GM12892 (cell line): Measurements from ENCODE around the gene EIF2AK2.

Source experiments
- POLR2A ChIP-seq: IDR thresholded peaks from 2 replicates; pipeline ENCODE4 v1.6.1; 2011; ENCODE audit warnings: low read depth, low read length, control low read depth
- POLR2AphosphoS5 ChIP-seq: IDR thresholded peaks from 2 replicates; pipeline ENCODE4 v1.6.1; 2011; ENCODE audit warnings: low read depth, low read length, control low read depth

DNA sequence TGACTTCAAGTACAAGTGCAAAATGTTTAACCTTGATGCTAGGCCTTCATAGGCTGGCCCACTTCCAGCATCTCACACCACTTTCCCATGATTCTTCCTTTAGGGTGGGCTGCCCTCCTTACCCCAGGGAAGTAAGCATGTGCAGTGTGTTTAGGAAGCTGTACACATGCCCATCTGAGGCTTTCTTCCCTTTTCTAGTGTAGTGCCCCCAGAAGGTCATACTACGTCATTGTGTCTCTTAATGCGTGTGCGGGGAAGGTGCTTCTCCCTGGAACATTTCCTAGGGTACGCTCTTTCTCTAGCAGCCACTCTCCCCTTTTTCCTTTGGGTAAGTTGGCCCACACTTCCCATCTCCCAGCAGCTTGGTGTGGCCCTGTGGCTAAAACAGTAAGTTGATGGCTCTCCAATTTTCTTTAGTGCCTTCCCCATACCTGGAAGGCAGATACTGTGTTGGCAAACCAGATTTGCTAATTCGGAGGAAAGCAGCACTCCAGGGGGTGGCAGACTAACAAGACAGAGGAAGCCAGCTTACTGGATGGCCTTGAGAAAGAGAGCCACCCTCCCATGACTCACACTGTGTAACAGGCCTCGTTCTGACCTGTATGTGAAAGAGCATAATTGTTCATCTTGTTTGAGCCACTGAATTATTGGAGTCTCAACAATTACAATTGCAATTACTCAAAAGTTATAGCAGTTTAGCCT, 32.8 kb upstream of the EIF2AK2 start:
- TF ChIP-seq POLR2AphosphoS5 (no peak), POLR2A (no peak)
